HG03139 (cell line): ENCODE data around the gene SORCS2.

Experiments used
- ATAC-seq: cut with Tn5 transposase; IDR thresholded peaks from one replicate; pipeline ENCODE4 v1.9.1; 2021; ENCODE audit not compliant: unreplicated experiment

Gene SORCS2

DNA sequence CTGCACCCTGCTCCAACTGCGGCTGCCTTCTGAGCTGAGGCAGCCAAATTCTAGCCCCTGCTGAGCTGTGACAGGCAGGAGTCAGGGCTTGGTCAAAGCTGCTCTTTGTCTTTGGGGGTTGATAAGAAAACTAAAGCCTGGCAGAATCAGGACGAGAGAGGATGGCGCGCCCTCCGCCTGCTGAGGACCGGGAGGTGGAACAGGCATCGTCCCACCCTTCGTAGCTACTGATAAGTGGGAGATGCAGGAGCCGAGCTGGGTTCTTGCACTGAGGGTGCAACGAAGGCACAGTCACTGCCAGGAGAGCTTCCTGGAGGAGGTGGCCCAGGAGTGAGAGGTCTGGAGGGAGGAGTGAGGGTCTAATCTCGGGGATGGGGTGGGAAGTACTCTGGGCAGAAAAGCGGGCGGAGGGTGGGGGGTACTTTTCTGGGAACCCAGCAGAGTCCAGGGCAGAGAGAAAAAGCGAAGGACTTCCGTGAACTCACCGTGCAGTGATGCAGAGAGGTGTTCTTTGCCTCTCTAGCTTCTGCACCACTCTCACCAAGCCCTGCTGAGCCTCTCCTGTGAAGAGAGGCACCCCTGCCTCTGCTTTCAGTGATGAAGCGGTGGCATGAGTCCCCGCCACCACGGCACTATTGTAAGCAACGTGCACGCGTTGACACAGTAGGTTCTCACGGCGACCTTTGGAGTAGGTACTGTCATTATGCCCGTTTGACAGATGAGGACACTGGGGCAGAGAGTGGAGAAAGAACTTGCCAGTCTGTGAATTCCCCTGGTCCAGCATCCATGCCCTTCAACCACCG is 107.8 kb downstream of the SORCS2 start:
- ATAC-seq, result no peak

GRCh38 chr4:7300711-7301095 is 108.4 kb downstream of the SORCS2 start:
- ATAC-seq, result no peak

- ATAC-seq, result no peak
Observed at GRCh38 chr4:7301126-7301785, 108.9 kb downstream of the SORCS2 start.

DNA sequence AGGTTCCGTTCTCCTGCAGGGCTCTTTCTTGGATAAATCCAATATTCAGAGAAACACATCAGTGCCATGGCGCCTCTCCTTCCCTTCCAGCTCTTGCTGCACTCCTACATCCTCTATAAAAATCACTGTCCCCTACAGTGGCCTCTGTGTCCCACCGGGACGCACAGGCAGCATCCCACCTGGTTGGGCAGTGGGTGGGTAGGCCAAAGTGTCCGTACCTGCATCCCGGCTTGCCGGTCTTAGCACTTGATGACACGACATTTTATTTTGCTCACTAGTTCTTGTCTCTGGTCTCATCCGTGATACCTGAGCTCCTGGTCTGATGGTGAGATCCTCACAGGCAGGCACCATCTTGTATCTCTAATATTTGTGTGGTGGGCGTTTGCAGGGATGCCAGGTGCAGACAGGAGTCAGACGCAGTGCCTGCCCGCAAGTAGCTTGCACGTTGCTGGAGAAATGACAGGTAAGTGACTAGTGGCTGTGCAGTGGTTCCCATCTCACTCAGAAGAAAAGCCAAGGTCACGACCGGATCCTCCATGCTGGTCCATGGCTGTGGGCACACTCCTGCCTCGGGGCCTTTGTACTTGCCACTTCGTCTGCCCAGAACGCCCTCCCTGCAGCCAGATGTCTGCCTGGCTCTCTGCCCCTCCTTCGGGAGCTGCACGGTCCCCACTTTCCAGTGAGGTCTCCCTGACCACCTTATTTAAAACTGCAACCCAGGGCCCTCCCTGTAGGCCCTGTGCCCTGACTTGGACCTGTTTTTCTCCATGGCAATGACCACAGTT is 109.7 kb downstream of the SORCS2 start:
- no peak for ATAC-seq

DNA sequence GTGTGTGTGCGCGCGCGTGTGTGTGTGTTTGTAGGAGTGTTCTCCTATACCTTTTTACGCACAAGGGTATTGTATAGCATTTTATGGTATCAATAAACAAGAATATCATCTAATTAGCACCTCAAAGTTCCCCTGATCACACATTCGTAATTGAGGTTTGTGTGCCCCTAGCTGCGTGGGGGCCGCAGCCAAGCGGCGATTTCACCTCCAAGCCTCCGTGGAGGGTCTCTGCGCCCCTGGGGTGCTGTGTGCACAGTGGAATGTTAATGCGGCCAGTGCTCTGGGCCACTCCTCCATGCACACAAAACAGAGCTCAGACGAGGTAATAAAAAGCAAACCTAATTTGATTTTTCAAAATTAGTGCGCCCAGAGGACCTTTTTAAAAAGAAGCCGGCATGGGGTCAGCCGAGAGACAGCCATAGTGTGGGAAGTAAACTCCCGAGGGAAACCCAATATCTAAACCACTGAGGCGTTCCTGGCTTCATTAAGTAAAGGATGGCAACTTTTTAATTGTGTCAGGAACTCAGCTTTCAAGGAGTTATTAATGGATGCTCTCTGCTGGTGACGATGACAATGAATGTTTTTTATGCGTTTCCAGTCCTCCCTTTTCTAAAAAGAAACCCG is 110.6 kb downstream of the SORCS2 start:
- no peak for ATAC-seq

DNA sequence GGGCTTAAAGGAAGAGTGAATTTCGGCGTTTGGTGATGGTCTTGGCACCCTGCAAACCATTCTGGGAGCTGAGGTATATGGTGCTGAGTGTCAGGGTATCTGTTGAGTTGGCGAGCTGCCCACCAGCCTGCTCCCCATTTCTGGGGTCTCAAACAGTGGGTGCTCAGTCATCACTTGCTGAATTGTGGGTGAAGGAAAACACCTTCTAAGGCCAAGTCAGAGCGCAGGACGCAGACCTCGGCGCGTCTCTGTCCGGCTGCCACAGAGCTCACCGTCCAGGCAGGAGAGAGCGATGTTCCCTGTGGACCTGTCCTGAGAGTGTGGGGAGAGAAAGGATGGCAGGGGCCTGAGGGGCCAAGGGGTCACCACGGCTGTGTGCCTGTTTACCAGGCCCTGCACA is 111.2 kb downstream of the SORCS2 start:
- ATAC-seq, result no peak

DNA sequence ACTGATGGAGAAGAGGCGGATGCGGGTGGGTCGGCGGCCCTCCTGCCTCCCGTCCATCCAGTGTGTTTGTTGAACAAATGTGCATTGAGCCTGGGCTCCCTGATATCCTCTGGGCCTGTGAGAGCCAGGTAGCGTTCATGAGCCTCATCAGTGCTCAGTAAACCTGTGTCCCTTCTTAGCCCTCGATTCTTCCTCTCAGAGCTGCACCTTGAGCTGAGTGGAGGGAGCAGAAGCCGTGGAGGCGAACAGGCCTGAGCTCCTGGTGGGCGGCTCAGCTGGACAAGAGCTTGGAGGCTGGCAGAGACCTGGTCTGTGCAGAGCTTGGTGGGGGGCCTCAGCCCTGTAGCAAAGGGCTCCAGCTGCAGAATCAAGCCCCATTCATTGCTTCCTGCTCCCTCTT is 112.1 kb downstream of the SORCS2 start:
- no peak for ATAC-seq

GRCh38 chr4:7306021-7306965 is 114.0 kb downstream of the SORCS2 start:
- no peak for ATAC-seq

- ATAC-seq, result no peak
Observed at GRCh38 chr4:7306986-7307385, 114.6 kb downstream of the SORCS2 start.

DNA sequence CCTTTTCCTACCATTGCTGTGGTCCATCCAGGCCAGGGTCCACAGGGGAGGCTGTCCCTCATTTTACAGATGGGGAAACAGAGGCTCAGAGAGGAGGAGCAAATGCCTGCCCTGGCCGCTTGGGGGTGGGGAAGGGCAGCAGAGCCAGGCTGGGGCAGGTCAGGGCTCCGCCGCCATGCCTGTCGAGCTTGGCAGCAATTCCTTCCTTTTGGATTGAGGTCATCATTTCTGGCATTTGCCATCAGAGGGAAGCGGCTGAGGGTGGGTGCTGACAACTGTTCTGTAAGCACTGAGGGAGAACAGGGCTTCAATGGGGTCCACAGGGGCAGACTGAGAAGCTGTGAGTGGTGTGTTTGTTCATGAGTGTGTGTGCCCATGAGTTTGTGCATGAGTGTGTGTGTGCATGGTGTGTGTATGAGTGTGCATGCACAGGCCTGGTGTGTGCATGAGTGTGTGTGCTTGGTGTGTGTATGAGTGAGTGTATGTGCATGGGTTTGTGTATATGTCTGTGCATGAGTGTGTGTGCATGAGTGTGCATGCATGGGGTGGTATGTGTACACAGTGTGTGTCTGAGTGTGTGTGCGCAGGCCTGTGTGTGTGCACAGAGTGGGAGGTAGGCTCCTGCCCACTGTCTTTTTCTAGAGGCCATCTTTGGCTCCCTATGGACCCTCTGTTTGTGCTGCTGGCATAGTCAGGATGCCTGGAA is 115.2 kb downstream of the SORCS2 start:
- no peak for ATAC-seq

GRCh38 chr4:7309181-7309580 is 116.8 kb downstream of the SORCS2 start:
- no peak for ATAC-seq

DNA sequence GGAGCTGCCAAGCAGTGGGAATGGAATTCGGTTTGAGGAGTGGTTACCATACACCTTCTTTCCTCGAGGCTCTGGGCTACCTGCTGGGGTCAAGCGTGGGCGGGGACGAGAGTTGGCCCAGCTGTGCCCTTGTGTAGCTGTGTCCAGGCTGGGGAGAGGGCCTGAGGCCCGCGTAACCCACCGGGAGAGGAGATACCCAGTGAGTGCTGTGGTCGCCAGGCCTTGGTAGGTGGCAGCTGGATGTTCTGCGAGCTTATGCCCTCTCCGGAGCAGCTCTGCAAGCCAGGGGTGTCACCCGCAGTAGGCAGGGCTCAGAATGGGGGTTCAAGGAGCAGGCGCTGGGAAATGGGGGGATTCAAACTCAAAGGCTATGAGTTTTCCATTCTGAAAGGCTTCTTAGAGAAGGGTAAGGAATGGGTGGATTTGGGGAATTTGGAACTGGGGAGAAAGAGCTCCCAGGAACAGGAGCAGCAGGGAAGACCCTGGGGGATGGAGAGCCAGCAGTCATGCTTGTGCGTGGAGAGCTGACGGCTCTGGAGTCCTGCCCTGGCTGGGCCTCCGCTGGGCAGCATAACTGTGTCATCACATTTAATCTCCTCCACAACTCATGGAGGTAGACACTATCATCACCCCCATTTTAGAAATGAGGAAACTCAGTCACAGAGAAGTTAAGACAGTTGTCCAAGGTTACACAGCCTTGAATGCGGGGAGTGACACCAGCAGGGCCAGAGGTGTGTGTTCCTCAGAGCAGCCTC is 117.5 kb downstream of the SORCS2 start:
- no peak for ATAC-seq

DNA sequence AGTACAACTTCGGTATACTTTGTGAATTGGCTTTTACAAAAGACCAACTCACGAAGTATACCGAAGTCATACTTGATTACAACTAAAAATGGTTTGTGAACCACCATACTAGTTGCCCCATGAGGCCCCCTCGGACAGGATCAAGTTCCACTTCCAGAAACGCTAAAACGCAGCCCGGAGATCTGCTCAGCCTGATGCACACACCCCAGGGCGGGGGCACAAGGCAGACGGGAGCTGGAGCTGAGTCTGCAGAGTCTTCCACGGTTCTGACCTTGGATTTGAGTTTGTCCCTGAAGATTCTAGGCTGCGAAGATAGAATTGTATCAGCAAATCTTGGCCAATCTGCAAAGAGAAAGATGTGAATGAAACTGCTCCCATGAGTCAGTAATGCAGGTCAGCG is 118.1 kb downstream of the SORCS2 start:
- ATAC-seq, result no peak

DNA sequence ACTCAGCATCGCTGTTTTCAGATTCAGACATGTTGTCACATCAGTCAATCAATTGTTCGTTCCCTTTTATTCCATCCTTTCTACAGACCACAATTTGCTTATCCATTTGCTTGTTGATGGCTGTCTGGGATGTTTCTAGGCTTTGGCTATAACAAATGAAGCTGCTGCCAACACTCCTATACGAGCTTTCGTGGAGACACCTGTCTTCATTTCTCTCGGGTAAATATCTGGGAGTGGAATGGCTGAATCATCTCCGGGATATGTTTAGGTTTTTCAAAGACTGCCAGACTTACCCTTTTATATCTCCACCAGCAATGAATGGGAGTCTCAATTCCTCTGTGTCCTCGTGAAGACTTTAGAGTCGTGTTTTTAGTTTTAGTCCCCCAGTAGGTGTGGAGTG is 118.9 kb downstream of the SORCS2 start:
- ATAC-seq, result no peak

- no peak for ATAC-seq
Observed at GRCh38 chr4:7312691-7313090, 120.4 kb downstream of the SORCS2 start.

GRCh38 chr4:7313347-7313811 is 121.0 kb downstream of the SORCS2 start:
- no peak for ATAC-seq

GRCh38 chr4:7313991-7314390 is 121.7 kb downstream of the SORCS2 start:
- no peak for ATAC-seq

DNA sequence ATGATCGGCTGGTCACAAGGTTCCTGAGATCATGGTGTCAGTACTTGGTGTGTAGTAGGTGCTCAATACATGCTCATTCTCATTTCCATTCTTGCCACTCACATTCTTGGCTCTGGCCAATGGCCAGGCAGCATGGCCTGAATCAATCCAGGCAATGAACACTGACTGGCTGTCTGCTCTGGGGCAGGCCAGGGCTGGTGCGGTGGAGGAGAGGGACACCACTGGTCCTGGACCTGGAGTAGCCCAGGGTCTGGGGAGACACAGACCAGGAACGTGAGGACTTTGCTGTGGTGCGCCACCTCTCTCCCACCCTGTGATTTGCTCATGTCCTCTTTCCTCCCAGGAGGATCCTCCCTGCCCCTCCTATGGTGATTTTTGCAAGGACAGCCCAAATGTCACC is 122.9 kb downstream of the SORCS2 start:
- no peak for ATAC-seq

- no peak for ATAC-seq
Observed at GRCh38 chr4:7315935-7316334, 123.6 kb downstream of the SORCS2 start.
